Inferior parietal cortex (tissue), 1 donor: ENCODE measurements around the gene GAPT.
"Not testable (repeated sequence)": the region's sequence is repeated elsewhere in the genome, so short reads cannot be mapped to it uniquely, and the experiment has no call there.

ENCODE experiments used
- DNase-seq: peaks from one replicate; pipeline ENCODE4 v3.0.0-alpha.2; 2016; ENCODE audit errors: extremely low spot score

Gene GAPT

DNA sequence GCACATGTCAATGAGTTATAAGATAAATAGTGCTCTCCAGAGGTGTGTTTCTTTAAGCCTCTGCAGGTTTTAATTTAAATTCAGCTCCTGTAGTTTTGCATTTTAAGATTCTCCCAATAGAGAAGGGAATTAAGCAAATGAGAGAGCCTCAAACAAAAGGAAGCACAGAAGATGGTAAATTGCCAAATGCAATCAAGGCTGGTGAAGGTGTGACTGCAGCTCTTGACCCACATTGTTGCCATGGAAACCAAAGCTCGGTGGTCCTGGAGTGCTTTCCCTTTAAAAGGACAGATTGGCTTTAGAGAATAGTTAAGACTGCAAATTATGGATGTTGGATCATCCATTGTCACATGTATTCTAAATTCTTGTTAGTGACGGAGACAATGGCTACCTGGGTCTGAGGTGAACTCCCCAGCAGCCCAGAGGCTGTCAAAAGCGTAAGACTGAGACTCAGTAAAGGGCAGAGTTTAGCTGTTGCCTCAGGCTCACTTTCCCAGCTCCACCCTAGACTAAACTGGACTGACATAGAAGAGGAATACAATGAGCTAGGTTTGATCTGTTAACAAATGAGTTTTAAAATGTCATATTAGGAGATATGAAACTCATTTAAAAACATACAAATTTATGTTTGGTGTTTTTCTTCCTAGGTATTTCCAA is 12.3 kb downstream of the GAPT start:
- DNase-seq = no peak

DNA sequence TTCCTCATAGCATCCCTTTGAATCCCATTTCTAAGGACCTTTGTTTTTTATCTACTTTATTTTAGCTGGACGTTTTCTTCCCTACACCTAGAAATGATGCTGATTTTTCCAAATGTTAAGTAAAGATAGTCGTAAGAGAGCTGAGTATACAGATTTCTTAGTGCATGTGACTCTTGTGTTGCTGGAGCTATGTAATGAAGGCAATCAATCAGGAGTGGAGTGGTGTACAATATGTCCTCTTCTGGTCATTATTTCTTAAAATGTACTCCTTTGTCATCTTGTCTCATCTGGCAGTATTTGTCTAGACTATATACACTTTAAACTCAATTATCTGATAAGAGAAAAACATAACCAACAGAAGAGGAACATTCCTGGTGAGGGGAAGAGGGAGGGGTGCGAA is 13.5 kb downstream of the GAPT start:
- DNase-seq = no peak

DNA sequence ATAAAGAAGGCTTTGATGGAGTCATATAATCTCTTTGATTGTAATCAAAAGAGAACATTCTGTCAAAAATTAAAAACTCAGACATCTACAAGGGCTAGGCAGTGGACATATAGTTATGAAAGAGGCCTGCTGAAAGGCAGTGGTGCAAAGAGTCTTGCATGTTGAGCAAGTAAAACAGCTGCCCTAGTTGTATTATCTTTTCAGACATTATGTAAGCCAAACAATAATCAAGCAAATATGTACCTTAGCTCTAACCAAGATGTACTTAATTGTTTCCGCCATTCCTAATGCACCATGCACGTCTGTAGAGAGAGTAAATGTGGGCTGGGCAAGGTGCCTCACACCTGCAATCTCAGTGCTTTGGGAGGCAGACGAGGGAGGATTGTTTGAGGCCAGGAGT is 14.3 kb downstream of the GAPT start:
- DNase-seq = no peak

DNA sequence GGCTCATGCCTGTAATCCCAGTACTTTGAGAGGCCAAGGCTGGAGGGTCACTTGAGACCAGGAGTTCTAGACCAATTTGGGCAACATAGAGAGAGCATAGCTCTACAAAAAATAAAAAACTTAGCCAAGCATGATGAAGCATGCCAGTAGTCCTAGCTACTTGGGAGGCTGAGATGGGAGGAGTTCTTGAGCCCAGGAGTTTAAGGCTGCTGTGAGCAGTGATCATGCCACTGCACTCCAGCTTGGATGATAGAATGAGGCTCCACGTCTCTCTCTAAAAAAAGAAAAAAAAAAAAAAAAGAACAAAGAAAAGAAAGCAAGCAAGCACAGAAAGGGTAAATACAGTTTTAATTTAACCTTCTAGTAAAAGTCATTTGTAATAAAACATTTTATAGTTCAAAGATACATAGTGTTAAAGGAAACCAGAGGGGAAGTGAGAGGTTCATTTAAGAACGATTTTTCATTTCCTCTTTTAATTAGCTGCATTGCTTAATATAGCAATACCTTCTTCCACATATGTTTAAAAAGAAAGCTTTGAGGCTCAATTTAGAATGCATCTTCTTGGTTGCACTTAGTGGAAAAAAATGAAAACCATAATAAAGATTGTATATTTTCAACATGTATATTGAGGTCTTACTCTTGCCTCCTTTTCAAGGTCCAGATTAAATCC is 14.9 kb downstream of the GAPT start:
- no peak for DNase-seq

DNA sequence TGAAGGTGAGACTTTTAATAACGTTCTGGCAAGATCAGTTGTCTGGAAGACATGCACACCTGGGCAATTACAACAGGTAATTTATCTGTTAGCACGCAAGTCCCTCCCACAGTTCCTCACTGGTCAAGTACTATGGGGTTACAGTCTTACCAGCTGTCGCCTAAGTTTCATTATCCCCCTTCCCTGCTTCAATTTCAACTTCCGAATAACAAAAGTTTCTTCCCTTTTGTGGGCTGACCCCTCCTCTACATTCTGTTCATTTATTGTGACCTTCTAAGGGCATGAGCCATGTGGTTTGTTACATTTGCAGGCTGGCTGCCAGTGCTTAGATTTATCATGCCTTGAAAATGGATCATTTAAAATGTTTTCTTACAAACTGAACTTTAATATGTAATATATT is 16.5 kb downstream of the GAPT start:
- DNase-seq = no peak

DNA sequence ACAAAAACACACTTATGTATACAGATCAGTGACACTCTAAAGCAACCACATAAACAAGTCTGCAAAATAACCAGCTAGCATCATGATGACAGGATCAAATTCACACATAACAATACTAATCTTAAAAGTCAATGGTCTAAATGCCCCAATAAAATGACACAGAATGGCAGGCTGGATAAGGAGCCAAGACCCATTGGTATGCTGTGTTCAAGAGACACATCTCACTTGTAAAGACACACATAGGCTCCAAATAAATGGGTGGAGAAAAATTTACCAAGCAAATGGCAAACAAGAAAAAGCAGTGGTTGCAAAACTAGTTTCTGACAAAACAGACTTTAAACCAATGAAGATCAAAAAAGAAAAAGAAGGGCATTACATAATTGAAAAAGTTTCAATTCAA is 26.0 kb downstream of the GAPT start:
- DNase-seq = no peak

DNA sequence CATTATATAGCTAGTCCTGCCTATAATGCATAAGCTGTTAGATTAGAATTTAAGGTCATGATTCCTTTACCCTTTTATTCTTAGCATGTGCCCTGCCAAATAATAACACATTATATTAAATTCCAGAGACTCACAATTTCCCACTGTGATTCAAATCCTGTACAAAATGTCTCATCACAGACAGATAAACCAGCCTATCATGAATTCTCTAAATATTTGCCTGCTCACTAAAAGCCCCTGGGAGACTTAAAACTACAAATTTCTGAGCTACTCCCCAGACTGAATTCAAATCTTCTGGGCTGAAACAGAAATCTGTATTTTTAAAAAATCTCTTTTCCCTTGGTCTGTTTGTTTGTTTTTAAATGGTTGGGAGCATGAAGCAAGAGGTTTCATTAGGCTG is 32.7 kb downstream of the GAPT start:
- no peak for DNase-seq

DNA sequence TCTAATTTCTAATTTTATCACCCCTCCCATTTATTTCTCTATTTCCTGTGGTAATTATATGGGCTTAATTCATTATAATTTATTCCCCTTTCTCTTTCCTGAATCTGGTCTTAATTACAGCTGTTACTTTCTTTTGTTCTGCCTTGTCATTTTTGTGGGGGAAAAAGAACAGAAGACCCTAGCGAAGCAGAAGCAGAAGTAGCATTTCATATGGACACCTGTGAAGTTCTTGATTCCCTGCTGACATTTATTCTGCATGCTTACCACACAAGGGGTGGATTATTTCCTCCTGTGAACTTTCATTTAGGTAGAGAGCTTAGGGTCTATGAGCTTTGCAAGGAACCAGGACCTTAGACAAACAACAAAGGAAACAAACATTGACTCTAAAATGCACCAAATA is 33.3 kb downstream of the GAPT start:
- DNase-seq = no peak

DNA sequence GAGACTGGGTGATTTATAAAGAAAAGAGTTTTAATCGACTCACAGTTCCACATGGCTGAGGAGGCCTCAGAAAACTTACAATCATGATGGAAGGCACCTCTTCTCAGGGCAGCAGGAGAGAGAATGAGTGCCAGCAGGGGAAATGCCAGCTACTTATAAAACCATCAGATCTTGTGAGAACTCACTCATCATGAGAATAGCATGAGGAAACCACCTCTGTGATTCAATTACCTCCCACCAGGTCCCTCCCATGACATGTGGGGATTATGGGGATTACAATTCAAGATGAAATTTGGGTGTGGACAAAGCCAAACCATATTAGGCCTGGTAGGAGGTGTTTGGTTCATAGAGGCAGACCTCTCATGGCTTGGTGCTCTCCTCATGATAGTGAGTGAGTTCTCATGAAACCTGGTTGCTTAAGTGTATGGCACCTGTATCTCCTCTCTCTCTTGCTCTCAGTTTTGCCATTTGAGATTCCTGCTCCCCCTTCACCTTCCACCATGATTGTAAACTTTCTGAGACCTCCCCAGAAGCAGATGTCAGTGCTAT is 39.8 kb downstream of the GAPT start:
- no peak for DNase-seq

DNA sequence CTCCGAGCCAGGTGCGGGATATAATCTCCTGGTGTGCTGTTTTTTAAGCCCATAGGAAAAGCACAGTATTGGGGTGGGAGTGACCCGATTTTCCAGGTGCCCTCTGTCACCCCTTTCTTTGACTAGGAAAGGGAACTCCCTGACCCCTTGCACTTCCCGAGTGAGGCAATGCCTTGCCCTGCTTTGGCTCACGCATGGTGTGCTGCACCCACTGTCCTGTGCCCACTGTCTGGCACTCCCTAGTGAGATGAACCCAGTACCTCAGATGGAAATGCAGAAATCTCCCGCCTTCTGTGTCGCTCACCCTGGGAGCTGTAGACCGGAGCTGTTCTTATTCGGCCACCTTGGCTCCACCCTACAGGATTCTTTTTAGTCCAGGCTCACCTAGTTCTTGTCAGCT is 50.7 kb downstream of the GAPT start:
- DNase-seq = not testable (repeated sequence)

DNA sequence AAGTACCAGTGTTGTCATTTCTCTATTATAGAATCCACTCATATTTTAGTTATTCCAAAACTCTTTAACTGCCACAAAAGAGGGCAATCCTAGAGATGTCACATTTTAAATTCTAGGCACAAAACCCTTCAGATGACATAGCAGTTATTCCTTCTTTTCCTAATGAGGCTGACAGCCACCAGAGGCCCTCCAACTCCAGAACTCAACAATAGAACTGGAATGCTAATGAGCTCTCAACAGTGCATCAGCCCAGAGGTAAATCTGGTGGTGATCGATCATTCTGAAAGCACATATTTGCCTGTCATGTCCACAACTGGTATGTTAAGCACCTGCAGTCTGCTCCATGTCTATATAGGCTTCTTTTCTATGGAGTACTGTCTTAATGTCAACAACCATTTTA is 51.5 kb downstream of the GAPT start:
- DNase-seq = no peak

DNA sequence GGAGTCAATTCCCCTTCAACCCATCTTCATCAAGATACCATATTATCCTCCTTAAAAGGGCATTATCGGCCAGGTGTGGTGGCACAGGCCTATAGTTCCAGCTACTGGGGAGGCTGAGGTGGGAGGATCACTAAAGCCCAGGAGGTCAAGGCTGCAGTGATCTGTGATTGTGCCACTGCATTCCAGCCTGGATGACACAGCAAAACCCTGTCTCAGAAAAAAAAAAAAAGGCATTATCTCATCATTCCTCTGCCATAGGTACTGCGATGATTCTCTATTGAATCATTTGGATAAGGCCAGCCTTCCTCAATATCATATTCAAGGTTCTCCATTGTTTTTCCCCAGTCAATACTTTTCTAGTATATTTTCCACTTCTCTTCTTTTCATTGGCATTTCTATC is 52.5 kb downstream of the GAPT start:
- DNase-seq = no peak

DNA sequence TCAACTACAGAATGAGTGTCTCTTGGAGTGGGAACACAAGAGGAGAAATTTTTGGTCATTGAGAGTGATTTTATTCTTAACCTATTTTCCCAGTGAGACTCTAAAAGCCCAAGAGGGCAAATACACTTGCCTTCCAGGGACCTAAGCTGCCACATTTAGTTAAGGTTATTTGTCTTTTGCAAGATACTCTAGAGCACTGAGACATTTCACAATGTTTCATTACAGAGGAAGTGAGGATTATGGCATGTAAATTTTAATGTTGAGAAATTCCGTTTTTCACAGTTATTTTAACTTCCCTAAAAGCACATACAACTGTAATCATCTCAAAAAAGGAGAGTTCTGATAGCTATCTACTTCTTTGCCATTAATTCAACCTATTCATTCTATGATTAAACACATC is 53.0 kb downstream of the GAPT start:
- DNase-seq = no peak

DNA sequence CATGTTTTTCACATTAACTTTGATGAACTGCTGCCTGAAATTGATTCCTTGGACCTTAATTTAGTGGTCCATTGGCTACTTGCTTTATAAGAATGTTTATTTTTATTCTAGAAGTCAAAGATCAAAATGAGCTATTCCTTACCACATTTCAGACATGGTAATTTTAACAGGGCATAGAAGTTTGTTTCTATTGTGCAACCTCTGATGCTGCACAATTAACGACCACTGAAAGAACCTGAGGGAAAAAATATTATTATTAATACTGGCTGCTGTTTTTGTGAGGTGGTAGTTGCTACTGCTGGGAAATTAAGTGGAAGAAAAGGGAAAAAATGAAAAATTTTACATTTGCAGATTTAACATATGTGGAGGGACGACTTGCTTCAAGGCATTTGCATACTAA is 53.7 kb downstream of the GAPT start:
- DNase-seq = no peak

DNA sequence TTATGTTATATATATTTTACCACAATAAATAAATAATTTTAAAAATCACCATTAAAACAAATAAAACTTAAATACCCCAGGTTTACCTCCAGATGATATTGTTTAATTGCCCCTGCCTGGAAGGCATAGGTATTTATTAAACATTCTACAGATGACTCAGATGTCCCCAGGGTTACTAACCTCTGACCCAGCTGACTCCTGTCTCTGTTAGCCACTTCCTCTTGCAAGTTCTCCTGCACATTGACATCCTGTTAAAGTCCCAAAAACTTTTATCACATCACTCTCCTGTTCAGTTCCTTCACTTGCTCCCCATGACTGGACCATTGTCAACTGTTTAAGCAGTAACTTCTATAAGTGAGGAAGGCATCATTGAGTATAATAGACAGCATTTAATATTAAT is 54.7 kb downstream of the GAPT start:
- DNase-seq = no peak
